ENCODE results near the gene KIF19.

The KIF19 gene

GRCh38 chr17:74342224-74342623 lies 16.2 kb downstream of the KIF19 start:
- no peaks in the 10 kb centered on the region for H3K9me2 ChIP-seq (replicated peaks; ENCODE audit: low read depth, low read length)
- H3K4me3 ChIP-seq (ENCODE audit: low read length, poor library complexity, severe bottlenecking), result no peak overlapping the region
- H2AFZ ChIP-seq (ENCODE audit: low read length), result no peak overlapping the region
- no peak overlapping the region for H3K9ac ChIP-seq (ENCODE audit: low read depth, low read length, poor library complexity, severe bottlenecking)
- H3K79me2 ChIP-seq (ENCODE audit: insufficient read depth, low read length), result no peaks in the 10 kb centered on the region
- no peaks in the 10 kb centered on the region for H3K27me3 ChIP-seq (ENCODE audit: insufficient read depth, low read length, poor library complexity, severe bottlenecking)
- H3K36me3 ChIP-seq (ENCODE audit: insufficient read depth, low read length), result no peaks in the 10 kb centered on the region
- no peaks in the 10 kb centered on the region for H4K20me1 ChIP-seq (ENCODE audit: insufficient read depth, low read length, poor library complexity, severe bottlenecking)
- H3F3A ChIP-seq (ENCODE audit: low read depth), result no peaks in the 10 kb centered on the region
- no peak overlapping the region for H3K4me2 ChIP-seq (ENCODE audit: low read depth, low read length, poor library complexity, severe bottlenecking)
- no peaks in the 10 kb centered on the region for H3K9me3 ChIP-seq (ENCODE audit: insufficient read depth, low read depth, low read length)
- no peaks in the 10 kb centered on the region for H3K4me1 ChIP-seq (ENCODE audit: insufficient read depth, low read length, poor library complexity, severe bottlenecking)
- no peak for TF ChIP-seq CTCF (conservative IDR thresholded peaks at IDR 0.05; ENCODE audit: low read length)
- no peak for TF ChIP-seq EZH2phosphoT487 (IDR thresholded peaks at IDR 0.05; ENCODE audit: borderline replicate concordance)

GRCh38 chr17:74343121-74343520 lies 17.1 kb downstream of the KIF19 start:
- no peak overlapping the region for H3K4me3 ChIP-seq (ENCODE audit: low read length, poor library complexity, severe bottlenecking)
- H4K20me1 ChIP-seq (ENCODE audit: insufficient read depth, low read length, poor library complexity, severe bottlenecking), result no peaks in the 10 kb centered on the region
- no peak overlapping the region for H3K9ac ChIP-seq (ENCODE audit: low read depth, low read length, poor library complexity, severe bottlenecking)
- H3K9me3 ChIP-seq (ENCODE audit: insufficient read depth, low read depth, low read length), result no peaks in the 10 kb centered on the region
- no peaks in the 10 kb centered on the region for H3K9me2 ChIP-seq (replicated peaks; ENCODE audit: low read depth, low read length)
- H3K27me3 ChIP-seq (ENCODE audit: insufficient read depth, low read length, poor library complexity, severe bottlenecking), result no peaks in the 10 kb centered on the region
- no peaks in the 10 kb centered on the region for H3K36me3 ChIP-seq (ENCODE audit: insufficient read depth, low read length)
- no peak overlapping the region for H2AFZ ChIP-seq (ENCODE audit: low read length)
- TF ChIP-seq EZH2phosphoT487 (IDR thresholded peaks at IDR 0.05; ENCODE audit: borderline replicate concordance) (no peak), CTCF (conservative IDR thresholded peaks at IDR 0.05; ENCODE audit: low read length) (no peak)
- H3F3A ChIP-seq (ENCODE audit: low read depth), result no peaks in the 10 kb centered on the region
- H3K4me2 ChIP-seq (ENCODE audit: low read depth, low read length, poor library complexity, severe bottlenecking), result no peak overlapping the region
- no peaks in the 10 kb centered on the region for H3K4me1 ChIP-seq (ENCODE audit: insufficient read depth, low read length, poor library complexity, severe bottlenecking)
- no peaks in the 10 kb centered on the region for H3K79me2 ChIP-seq (ENCODE audit: insufficient read depth, low read length)

GRCh38 chr17:74343526-74344284 lies 17.7 kb downstream of the KIF19 start:
- no peaks in the 10 kb centered on the region for H3K4me1 ChIP-seq (ENCODE audit: insufficient read depth, low read length, poor library complexity, severe bottlenecking)
- no peaks in the 10 kb centered on the region for H3K9me3 ChIP-seq (ENCODE audit: insufficient read depth, low read depth, low read length)
- H3K9me2 ChIP-seq (replicated peaks; ENCODE audit: low read depth, low read length), result no peaks in the 10 kb centered on the region
- no peaks in the 10 kb centered on the region for H3K36me3 ChIP-seq (ENCODE audit: insufficient read depth, low read length)
- no peak overlapping the region for H3K9ac ChIP-seq (ENCODE audit: low read depth, low read length, poor library complexity, severe bottlenecking)
- no peaks in the 10 kb centered on the region for H3K27me3 ChIP-seq (ENCODE audit: insufficient read depth, low read length, poor library complexity, severe bottlenecking)
- no peaks in the 10 kb centered on the region for H4K20me1 ChIP-seq (ENCODE audit: insufficient read depth, low read length, poor library complexity, severe bottlenecking)
- no peak overlapping the region for H3K4me3 ChIP-seq (ENCODE audit: low read length, poor library complexity, severe bottlenecking)
- no peak overlapping the region for H2AFZ ChIP-seq (ENCODE audit: low read length)
- no peak overlapping the region for H3K4me2 ChIP-seq (ENCODE audit: low read depth, low read length, poor library complexity, severe bottlenecking)
- no peaks in the 10 kb centered on the region for H3K79me2 ChIP-seq (ENCODE audit: insufficient read depth, low read length)
- no peak for TF ChIP-seq EZH2phosphoT487 (IDR thresholded peaks at IDR 0.05; ENCODE audit: borderline replicate concordance)
- TF ChIP-seq CTCF (conservative IDR thresholded peaks at IDR 0.05; ENCODE audit: low read length), result no peak
- H3F3A ChIP-seq (ENCODE audit: low read depth), result no peaks in the 10 kb centered on the region
